ENCODE measurements around the gene HLA-A. TPM values are rescaled to one million over a fixed set of nuclear protein-coding genes. Genes with fewer than 3 reads are reported as not detected.
A peak's percentile ranks its signal among the peaks of the same experiment; 100 is the strongest.

Gene HLA-A
- total and polyA plus RNA-seq, 9 of the 15 experiments (the other 6 are each of a cell fraction or from before 2014, with no cell fraction given): 0.46 to 3.3 TPM; not detected in 7

GRCh38 chr6:29965873-29966601, 23.7 kb downstream of the HLA-A start (continued):
- TF ChIP-seq JUN (IDR thresholded peaks at IDR 0.05; ENCODE audit: borderline replicate concordance, low read depth, low read length): no peak
- no peak for TF ChIP-seq JUN (CRISPR knock-in tag; IDR thresholded peaks at IDR 0.05; ENCODE audit: borderline replicate concordance)
- no peak for TF ChIP-seq GABPB1 (CRISPR knock-in tag; IDR thresholded peaks at IDR 0.05)
- TF ChIP-seq HSF4 (CRISPR knock-in tag; IDR thresholded peaks at IDR 0.05; ENCODE audit: borderline replicate concordance): no peak
- TF ChIP-seq ELK1 (CRISPR knock-in tag; IDR thresholded peaks at IDR 0.05): no peak
- TF ChIP-seq ZNF384 (IDR thresholded peaks at IDR 0.05; ENCODE audit: low read depth, low read length): peak; percentile 97
- TF ChIP-seq RHOXF2B (CRISPR knock-in tag; conservative IDR thresholded peaks at IDR 0.05): no peak
- TF ChIP-seq CUX1 (CRISPR knock-in tag; IDR thresholded peaks at IDR 0.05): no peak
- no peak for TF ChIP-seq SOX6 (IDR thresholded peaks at IDR 0.05)
- TF ChIP-seq HDAC8 (tag; IDR thresholded peaks at IDR 0.05): no peak
- peak; percentile 71 for TF ChIP-seq TFAP4 (CRISPR knock-in tag; IDR thresholded peaks at IDR 0.05; ENCODE audit: borderline replicate concordance)
- TF ChIP-seq DEAF1 (CRISPR knock-in tag; IDR thresholded peaks at IDR 0.05): 0 out of 2 replicates have a peak, but pooled peaks have one; percentile 15
- TF ChIP-seq MYNN (IDR thresholded peaks at IDR 0.05): peak; percentile 32; the same call in 1 of the 2 replicates
- no peak for TF ChIP-seq MYNN (CRISPR knock-in tag; IDR thresholded peaks at IDR 0.05)
- peak in 1 of 2 experiments; percentile 68; a peak in 2 of 4 replicates for TF ChIP-seq HDAC1 (IDR thresholded peaks at IDR 0.05)
- peak; percentile 70; the same call in 1 of the 2 replicates for TF ChIP-seq ZBTB7A (IDR thresholded peaks at IDR 0.05; ENCODE audit: borderline replicate concordance, control insufficient read depth, low read depth, low read length)
- TF ChIP-seq ELF1 (tag; IDR thresholded peaks at IDR 0.05): peak; percentile 25; the same call in 1 of the 2 replicates
- no peak for TF ChIP-seq ZNF140 (CRISPR knock-in tag; IDR thresholded peaks at IDR 0.05)
